Smooth muscle cell (in vitro differentiated cells): ENCODE measurements around the gene TPST2. TPM values are rescaled to one million over a fixed set of nuclear protein-coding genes. Genes with fewer than 3 reads are reported as not detected.

Experiments
- DNase-seq: peaks from one replicate; lab custom pipeline; 2025; ENCODE audit not compliant: unreplicated experiment; lab: John Stamatoyannopoulos, UW
- H2AFZ ChIP-seq: fragments of 200-600 bp; sonication (generic); 2 replicates; pipeline ENCODE4 v1.6.0; 2016; ENCODE audit warnings: antibody characterized with exemption, low read depth, mild to moderate bottlenecking
- H3F3A ChIP-seq: fragments of 200-600 bp; sonication (generic); 2 replicates; pipeline ENCODE4 v1.6.0; 2017; ENCODE audit warnings: antibody characterized with exemption, low read depth
- H3K27ac ChIP-seq: fragments of 200-600 bp; sonication (generic); 2 replicates; pipeline ENCODE4 v1.5.1; 2016; ENCODE audit warnings: low read depth, mild to moderate bottlenecking
- H3K27me3 ChIP-seq: fragments of 200-600 bp; sonication (generic); 2 replicates; pipeline ENCODE4 v1.6.1; 2016; ENCODE audit warnings: low read depth, mild to moderate bottlenecking
- H3K36me3 ChIP-seq: fragments of 200-600 bp; sonication (generic); 2 replicates; pipeline ENCODE4 v1.5.1; 2016; ENCODE audit warnings: low read depth
- H3K4me1 ChIP-seq: fragments of 200-600 bp; sonication (generic); 2 replicates; pipeline ENCODE4 v1.5.1; 2016; ENCODE audit warnings: low read depth
- H3K4me2 ChIP-seq: fragments of 200-600 bp; sonication (generic); 2 replicates; pipeline ENCODE4 v1.6.0; 2016; ENCODE audit warnings: mild to moderate bottlenecking
- H3K4me3 ChIP-seq: fragments of 200-600 bp; sonication (generic); 2 replicates; pipeline ENCODE4 v1.5.1; 2016; ENCODE audit warnings: mild to moderate bottlenecking
- H3K79me2 ChIP-seq: fragments of 200-600 bp; sonication (generic); 2 replicates; pipeline ENCODE4 v1.6.0; 2016; ENCODE audit warnings: low read depth, mild to moderate bottlenecking
- H3K9ac ChIP-seq: fragments of 200-600 bp; sonication (generic); 2 replicates; pipeline ENCODE4 v1.6.0; 2016; ENCODE audit warnings: low read depth
- H3K9me3 ChIP-seq: fragments of 200-600 bp; sonication (generic); replicated peaks from 2 replicates; pipeline ENCODE4 v1.5.1; 2016; ENCODE audit warnings: low read depth
- H4K20me1 ChIP-seq: fragments of 200-600 bp; sonication (generic); 2 replicates; pipeline ENCODE4 v1.6.0; 2016; ENCODE audit warnings: low read depth
- CTCF ChIP-seq: fragments of 200-600 bp; sonication (generic); IDR thresholded peaks from 2 replicates; pipeline ENCODE4 v1.5.1; 2017; ENCODE audit warnings: borderline replicate concordance, mild to moderate bottlenecking, antibody characterized with exemption; ENCODE audit not compliant: insufficient read depth, poor library complexity, severe bottlenecking
- WGBS: methylation state at CpG from one replicate; pipeline ENCODE4 v1.1.7; 2016; ENCODE audit warnings: low lambda C conversion rate; 5-methylcytosine and 5-hydroxymethylcytosine counted together
- polyA plus RNA-seq: library from polyadenylated mRNA; unstranded; fragments of >200 nt; fragmentation: Nextera tagmentation; extraction: Ambion mirVana; gene quantifications from 2 replicates; pipeline ENCODE4 v1.2.1, GENCODE V29; 2016
- total RNA-seq: library from RNA; depleted of rRNA; stranded (reverse); fragments of >200 nt; gene quantifications from 2 replicates; pipeline ENCODE4 v1.2.3, GENCODE V29; 2014

The TPST2 gene
- total and polyA plus RNA-seq, 2 experiments from 2014 or later: 44.1 to 48.5 TPM

GRCh38 chr22:26612652-26613051 lies 22.7 kb upstream of the TPST2 start:
- no peak for TF ChIP-seq CTCF
- WGBS: 77% methylated on average over 4 of the region's 4 CpGs
- no peak overlapping the region for H3K27ac ChIP-seq

GRCh38 chr22:26610996-26611395 lies 21.1 kb upstream of the TPST2 start:
- Histone ChIP-seq H3K4me3 (no peak overlapping the region), H3K27ac (no peak overlapping the region), H2AFZ (no peak overlapping the region), H3F3A (no peaks in the 10 kb centered on the region), H3K27me3 (peaks cover 10% of the 10 kb centered on the region), H3K36me3 (no peaks in the 10 kb centered on the region), H3K4me1 (peaks cover 9% of the 10 kb centered on the region), H3K9me3 (no peaks in the 10 kb centered on the region), H3K9ac (no peak overlapping the region), H3K4me2 (no peak overlapping the region), H3K79me2 (no peaks in the 10 kb centered on the region), H4K20me1 (no peaks in the 10 kb centered on the region)
- no peak for DNase-seq
- TF ChIP-seq CTCF: no peak
- WGBS: 94% methylated on average over 2 of the region's 2 CpGs

More at GRCh38 chr22:26612652-26613051, 22.7 kb upstream of the TPST2 start:
- H3K79me2 ChIP-seq: no peaks in the 10 kb centered on the region
- H3K36me3 ChIP-seq: no peaks in the 10 kb centered on the region
- H3K4me3 ChIP-seq: no peak overlapping the region
- no peaks in the 10 kb centered on the region for H3K9me3 ChIP-seq
- DNase-seq: no peak
- peaks cover 25% of the 10 kb centered on the region for H3K4me1 ChIP-seq
- H3K4me2 ChIP-seq: no peak overlapping the region
- no peaks in the 10 kb centered on the region for H3F3A ChIP-seq
- H3K9ac ChIP-seq: no peak overlapping the region
- peaks cover 10% of the 10 kb centered on the region for H3K27me3 ChIP-seq
- no peak overlapping the region for H2AFZ ChIP-seq
- no peaks in the 10 kb centered on the region for H4K20me1 ChIP-seq

GRCh38 chr22:26610072-26610958 lies 20.4 kb upstream of the TPST2 start:
- no peaks in the 10 kb centered on the region for H3K79me2 ChIP-seq
- no peak overlapping the region for H2AFZ ChIP-seq
- peaks cover 9% of the 10 kb centered on the region for H3K4me1 ChIP-seq
- TF ChIP-seq CTCF: no peak
- H3K36me3 ChIP-seq: no peaks in the 10 kb centered on the region
- no peak overlapping the region for H3K9ac ChIP-seq
- H3K9me3 ChIP-seq: no peaks in the 10 kb centered on the region
- H3K4me2 ChIP-seq: no peak overlapping the region
- H3K4me3 ChIP-seq: no peak overlapping the region
- DNase-seq: no peak
- 69% methylated on average over 12 of the region's 12 CpGs for WGBS
- no peaks in the 10 kb centered on the region for H4K20me1 ChIP-seq
- H3K27ac ChIP-seq: peak overlapping the region; percentile 44
- H3F3A ChIP-seq: no peaks in the 10 kb centered on the region
- H3K27me3 ChIP-seq: peaks cover 10% of the 10 kb centered on the region
